A549 (cell line): ENCODE results near the gene SETBP1.

ENCODE experiments used
- CHD2 ChIP-seq: fragments of 150-350 bp; IDR thresholded peaks from 2 replicates; pipeline ENCODE4 v1.6.1; 2014; ENCODE audit warnings: low read length; ENCODE audit not compliant: partially characterized antibody
- GATA3 ChIP-seq: IDR thresholded peaks from 2 replicates; pipeline ENCODE4 v1.6.1; 2012; ENCODE audit warnings: borderline replicate concordance
- POLR2A ChIP-seq: IDR thresholded peaks from 2 replicates; pipeline ENCODE4 v1.6.1; 2012; ENCODE audit warnings: mild to moderate bottlenecking, low read length
- RAD21 ChIP-seq, 2 experiments: fragments of >200 bp in 1 of 2; sonication (Bioruptor Twin) in 1 of 2; formaldehyde crosslinking in 1 of 2; IDR thresholded peaks in 1 of 2; conservative IDR thresholded peaks in 1 of 2; 2 replicates in 1 of 2; 3 replicates in 1 of 2; pipeline ENCODE4 v1.6.1; 2012 to 2018; ENCODE audit warnings: inconsistent platforms in 1 of 2
- RARB ChIP-seq: fragments of 250-450 bp; sonication (Bioruptor Pico); IDR thresholded peaks from 2 replicates; pipeline ENCODE4 v1.8.0; 2021; ENCODE audit warnings: mild to moderate bottlenecking, moderate library complexity
- SREBF2 ChIP-seq: fragments of 450-650 bp; IDR thresholded peaks from 2 replicates; pipeline ENCODE4 v1.6.1; 2014; ENCODE audit warnings: mild to moderate bottlenecking, moderate library complexity
- TP53 ChIP-seq: fragments of 250-450 bp; sonication (Bioruptor Pico); IDR thresholded peaks from 2 replicates; pipeline ENCODE4 v1.5.0; 2021; ENCODE audit warnings: mild to moderate bottlenecking, moderate library complexity
- TF ChIP-seq, protein P1 (sequence below): fragments of >200 bp; sonication (Bioruptor Twin); formaldehyde crosslinking; IDR thresholded peaks from 3 replicates; pipeline ENCODE4 v1.5.1; 2016
- TF ChIP-seq, protein P2 (sequence below): fragments of 200-600 bp; sonication (generic); IDR thresholded peaks from 2 replicates; pipeline ENCODE4 v1.6.1; 2016; ENCODE audit warnings: antibody characterized with exemption, mild to moderate bottlenecking, moderate library complexity
- TF ChIP-seq, protein P3 (sequence below): IDR thresholded peaks from 2 replicates; pipeline ENCODE4 v1.6.1; 2012; ENCODE audit warnings: low read depth, borderline replicate concordance

DNA sequence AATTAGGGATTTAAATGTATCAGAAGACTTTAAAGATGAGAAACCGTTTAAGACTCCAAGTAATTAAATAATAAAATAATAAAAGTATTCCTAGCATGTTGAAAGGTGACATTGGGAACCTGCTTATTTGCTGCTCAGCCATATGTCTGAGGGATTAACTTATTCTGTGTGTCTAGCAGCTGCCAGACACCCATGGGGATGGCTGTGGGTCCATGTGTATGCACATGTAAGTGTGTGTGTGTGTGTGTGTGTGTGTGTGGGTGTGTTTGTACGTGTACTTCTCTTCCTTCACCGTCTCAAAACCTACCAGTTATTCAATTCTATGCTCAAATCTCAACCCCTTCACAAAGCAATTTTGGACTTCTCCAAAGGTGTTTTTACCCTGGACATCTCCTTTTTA lies 124.5 kb downstream of the SETBP1 start:
- TF ChIP-seq, protein P1, sequence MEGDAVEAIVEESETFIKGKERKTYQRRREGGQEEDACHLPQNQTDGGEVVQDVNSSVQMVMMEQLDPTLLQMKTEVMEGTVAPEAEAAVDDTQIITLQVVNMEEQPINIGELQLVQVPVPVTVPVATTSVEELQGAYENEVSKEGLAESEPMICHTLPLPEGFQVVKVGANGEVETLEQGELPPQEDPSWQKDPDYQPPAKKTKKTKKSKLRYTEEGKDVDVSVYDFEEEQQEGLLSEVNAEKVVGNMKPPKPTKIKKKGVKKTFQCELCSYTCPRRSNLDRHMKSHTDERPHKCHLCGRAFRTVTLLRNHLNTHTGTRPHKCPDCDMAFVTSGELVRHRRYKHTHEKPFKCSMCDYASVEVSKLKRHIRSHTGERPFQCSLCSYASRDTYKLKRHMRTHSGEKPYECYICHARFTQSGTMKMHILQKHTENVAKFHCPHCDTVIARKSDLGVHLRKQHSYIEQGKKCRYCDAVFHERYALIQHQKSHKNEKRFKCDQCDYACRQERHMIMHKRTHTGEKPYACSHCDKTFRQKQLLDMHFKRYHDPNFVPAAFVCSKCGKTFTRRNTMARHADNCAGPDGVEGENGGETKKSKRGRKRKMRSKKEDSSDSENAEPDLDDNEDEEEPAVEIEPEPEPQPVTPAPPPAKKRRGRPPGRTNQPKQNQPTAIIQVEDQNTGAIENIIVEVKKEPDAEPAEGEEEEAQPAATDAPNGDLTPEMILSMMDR, result no peak
- TF ChIP-seq POLR2A, result no peak
- TF ChIP-seq RARB, result no peak
- no peak for TF ChIP-seq CHD2
- TF ChIP-seq, protein P2, sequence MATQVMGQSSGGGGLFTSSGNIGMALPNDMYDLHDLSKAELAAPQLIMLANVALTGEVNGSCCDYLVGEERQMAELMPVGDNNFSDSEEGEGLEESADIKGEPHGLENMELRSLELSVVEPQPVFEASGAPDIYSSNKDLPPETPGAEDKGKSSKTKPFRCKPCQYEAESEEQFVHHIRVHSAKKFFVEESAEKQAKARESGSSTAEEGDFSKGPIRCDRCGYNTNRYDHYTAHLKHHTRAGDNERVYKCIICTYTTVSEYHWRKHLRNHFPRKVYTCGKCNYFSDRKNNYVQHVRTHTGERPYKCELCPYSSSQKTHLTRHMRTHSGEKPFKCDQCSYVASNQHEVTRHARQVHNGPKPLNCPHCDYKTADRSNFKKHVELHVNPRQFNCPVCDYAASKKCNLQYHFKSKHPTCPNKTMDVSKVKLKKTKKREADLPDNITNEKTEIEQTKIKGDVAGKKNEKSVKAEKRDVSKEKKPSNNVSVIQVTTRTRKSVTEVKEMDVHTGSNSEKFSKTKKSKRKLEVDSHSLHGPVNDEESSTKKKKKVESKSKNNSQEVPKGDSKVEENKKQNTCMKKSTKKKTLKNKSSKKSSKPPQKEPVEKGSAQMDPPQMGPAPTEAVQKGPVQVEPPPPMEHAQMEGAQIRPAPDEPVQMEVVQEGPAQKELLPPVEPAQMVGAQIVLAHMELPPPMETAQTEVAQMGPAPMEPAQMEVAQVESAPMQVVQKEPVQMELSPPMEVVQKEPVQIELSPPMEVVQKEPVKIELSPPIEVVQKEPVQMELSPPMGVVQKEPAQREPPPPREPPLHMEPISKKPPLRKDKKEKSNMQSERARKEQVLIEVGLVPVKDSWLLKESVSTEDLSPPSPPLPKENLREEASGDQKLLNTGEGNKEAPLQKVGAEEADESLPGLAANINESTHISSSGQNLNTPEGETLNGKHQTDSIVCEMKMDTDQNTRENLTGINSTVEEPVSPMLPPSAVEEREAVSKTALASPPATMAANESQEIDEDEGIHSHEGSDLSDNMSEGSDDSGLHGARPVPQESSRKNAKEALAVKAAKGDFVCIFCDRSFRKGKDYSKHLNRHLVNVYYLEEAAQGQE, result no peak
- no peak for TF ChIP-seq RAD21 (conservative IDR thresholded peaks at IDR 0.05 in 1 of 2, IDR thresholded peaks at IDR 0.05 in 1 of 2)
- TF ChIP-seq GATA3, result no peak
- no peak for TF ChIP-seq TP53 (CRISPR knock-in tag)
- TF ChIP-seq SREBF2, result no peak
- TF ChIP-seq, protein P3, sequence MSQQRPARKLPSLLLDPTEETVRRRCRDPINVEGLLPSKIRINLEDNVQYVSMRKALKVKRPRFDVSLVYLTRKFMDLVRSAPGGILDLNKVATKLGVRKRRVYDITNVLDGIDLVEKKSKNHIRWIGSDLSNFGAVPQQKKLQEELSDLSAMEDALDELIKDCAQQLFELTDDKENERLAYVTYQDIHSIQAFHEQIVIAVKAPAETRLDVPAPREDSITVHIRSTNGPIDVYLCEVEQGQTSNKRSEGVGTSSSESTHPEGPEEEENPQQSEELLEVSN, result no peak
